GM12865 (cell line): ENCODE measurements around the gene GAS1.

ENCODE experiments used
- DNase-seq: peaks from one replicate; pipeline ENCODE4 v3.0.0; 2010; ENCODE audit warnings: low read depth
- H3K4me3 ChIP-seq: 2 replicates; pipeline ENCODE4 v1.5.1; 2011; ENCODE audit warnings: mild to moderate bottlenecking, low read depth, low read length, control low read depth
- CTCF ChIP-seq: IDR thresholded peaks from 2 replicates; pipeline ENCODE4 v1.5.1; 2011; ENCODE audit warnings: low read length, control low read depth, low read depth, inconsistent platforms; ENCODE audit not compliant: insufficient read depth; ENCODE audit errors: missing control alignments

The GAS1 gene

DNA sequence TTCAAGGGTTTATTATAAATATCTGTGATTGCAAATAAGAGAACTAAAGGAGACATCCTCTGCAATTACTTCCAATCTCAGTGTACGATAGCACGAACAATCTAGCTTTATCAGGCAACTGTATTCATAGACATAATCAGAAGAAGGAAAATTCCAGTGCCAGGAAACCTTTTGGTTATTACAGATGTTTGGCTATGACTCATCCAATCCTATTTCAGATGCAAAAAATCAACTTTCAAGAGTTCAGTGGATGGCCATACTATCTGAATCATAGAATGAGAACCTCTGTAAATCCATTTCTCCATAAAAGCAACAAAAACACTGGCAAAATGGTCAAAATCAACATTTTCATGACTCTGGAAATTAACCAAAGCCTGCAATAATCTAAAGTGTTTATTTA lies 37.9 kb downstream of the GAS1 start:
- TF ChIP-seq CTCF: no peak
- DNase-seq: no peak
- H3K4me3 ChIP-seq: no peak overlapping the region

- TF ChIP-seq CTCF: no peak
These were observed 39.0 kb downstream of the GAS1 start for GRCh38 chr9:86908261-86908660.

GRCh38 chr9:86907346-86907745 lies 40.0 kb downstream of the GAS1 start:
- TF ChIP-seq CTCF: no peak
- H3K4me3 ChIP-seq: no peak overlapping the region
- DNase-seq: no peak

More at GRCh38 chr9:86908261-86908660, 39.0 kb downstream of the GAS1 start:
- no peak for DNase-seq
- no peak overlapping the region for H3K4me3 ChIP-seq

GRCh38 chr9:86903734-86904085 lies 43.6 kb downstream of the GAS1 start:
- no peak for DNase-seq
- H3K4me3 ChIP-seq: no peak overlapping the region
- TF ChIP-seq CTCF: no peak

- no peak overlapping the region for H3K4me3 ChIP-seq
- no peak for TF ChIP-seq CTCF
- no peak for DNase-seq
These were observed 44.1 kb downstream of the GAS1 start for GRCh38 chr9:86902991-86903733.

GRCh38 chr9:86902586-86902985 lies 44.7 kb downstream of the GAS1 start:
- TF ChIP-seq CTCF: no peak
- no peak overlapping the region for H3K4me3 ChIP-seq
- no peak for DNase-seq

DNA sequence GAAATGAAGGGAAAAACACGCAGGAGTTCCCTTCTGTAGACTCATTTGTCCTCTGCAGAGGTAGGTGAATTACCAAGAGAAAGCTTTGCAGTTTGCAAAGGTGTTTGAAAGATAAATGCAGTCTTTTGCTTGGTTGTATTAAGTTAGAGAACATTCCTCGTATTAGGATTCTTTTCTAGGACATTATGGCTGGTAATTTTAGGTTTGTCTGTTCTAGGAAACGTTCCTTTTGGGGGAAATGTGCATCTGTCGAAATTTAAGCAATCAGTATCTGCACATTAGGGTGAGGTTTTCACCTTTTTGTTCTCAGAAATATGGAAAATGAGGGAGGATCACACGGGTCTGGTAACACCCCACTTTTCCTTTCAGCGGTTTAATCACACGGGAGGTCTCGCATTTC lies 45.1 kb downstream of the GAS1 start:
- no peak for TF ChIP-seq CTCF
- DNase-seq: no peak
- H3K4me3 ChIP-seq: no peak overlapping the region
